Activated naive CD4-positive, alpha-beta T cell treated with Interleukin-2 at 50 U/mL for 16 hours (primary cell): ENCODE measurements around the gene TNRC6B.
"Not testable (repeated sequence)": the region's sequence is repeated elsewhere in the genome, so short reads cannot be mapped to it uniquely, and the experiment has no call there.

ENCODE experiments used
- DNase-seq: peaks from one replicate; pipeline ENCODE4 v3.0.0-alpha.2; 2020

Gene TNRC6B

DNA sequence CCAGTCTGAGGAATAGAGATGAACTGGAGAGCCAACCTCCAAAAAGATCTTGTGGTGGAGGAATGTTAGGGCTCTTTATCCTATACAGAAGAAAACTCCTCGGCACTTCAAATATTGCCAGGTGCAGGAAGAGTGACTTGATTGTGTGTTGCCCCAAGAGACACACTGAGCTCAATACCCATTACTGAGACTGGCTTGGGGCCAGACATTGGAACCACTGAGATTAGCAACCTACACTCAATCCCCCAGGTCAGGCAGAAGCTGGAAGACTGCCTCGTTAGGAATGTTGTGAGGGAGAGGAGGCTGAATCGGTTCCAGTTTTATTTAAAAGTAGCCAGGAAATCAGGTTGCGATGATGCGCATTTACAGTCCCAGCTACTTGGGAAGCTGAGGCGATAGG lies 190.3 kb downstream of the TNRC6B start:
- no peak for DNase-seq

DNA sequence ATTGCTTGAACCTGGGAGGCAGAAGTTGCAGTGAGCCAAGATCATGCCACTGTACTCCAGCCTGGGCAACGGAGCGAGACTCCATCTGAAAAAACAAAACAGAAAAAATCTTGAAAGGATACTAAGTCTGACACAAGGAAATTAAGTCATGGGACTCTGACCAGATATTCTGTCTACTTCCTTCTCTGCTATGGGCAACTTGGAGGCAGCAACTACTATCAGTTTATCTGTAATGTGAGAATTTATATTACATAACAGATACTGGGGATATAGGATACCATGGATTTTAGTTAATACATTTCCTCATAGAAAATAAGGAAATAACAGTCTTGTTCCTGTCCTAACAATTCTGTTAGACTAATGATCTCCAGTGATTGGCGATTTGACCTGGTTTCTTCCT lies 191.1 kb downstream of the TNRC6B start:
- DNase-seq: no peak

DNA sequence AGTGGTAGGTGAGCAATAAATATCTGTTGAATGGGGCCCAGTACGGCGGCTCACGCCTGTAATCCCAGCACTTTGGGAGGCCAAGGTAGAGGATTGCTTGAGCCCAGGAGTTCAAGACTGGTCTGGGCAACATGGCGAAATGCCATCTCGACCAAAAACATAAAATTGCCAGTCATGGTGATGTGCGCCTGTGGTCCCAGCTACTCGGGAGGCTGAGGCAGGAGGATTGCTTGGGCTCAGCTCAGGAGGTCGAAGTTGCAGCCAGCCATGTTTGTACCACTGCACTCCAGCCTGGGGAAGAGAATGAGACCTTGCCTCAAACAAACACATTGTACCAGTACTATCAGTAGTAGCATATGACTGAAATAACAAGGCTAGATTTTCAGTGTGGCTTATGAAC lies 196.8 kb downstream of the TNRC6B start:
- no peak for DNase-seq

DNA sequence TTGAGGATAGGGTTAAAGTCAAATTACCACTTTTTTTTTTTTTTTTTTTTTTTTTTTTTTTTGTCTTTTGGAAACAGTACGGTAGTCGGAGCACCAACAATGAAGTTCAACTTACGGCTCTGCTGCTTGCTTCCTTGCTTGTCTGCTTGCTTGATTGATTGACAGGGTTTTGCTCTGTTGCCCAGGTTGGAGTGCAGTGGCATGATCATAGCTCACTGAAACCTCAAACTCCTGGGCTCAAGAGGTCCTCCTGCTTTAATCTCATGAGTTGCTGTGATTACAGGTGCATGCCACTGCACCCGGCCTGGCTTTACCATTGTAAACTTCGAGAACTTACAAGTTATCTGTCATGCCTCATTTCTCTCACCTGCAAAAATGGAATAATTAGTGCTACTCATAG lies 198.4 kb downstream of the TNRC6B start:
- DNase-seq: no peak

DNA sequence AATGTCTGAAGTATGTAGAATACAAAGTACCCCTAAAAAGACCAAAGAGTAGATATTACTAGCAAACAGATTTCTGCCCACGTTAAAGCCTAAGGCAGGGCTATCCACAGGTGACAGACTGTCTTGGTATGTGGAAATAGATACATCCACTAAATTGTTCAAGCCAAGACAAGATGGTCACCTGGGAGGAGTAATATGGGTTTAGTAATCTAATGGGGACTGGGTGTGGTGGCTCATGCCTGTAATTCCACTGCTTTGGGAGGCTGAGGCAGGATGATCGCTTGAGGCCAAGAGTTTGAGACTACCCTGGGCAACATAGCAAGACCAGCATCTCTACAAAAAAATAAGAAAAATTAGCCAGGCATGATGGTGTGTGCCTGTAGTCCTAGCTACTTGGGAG lies 200.2 kb downstream of the TNRC6B start:
- DNase-seq: no peak

DNA sequence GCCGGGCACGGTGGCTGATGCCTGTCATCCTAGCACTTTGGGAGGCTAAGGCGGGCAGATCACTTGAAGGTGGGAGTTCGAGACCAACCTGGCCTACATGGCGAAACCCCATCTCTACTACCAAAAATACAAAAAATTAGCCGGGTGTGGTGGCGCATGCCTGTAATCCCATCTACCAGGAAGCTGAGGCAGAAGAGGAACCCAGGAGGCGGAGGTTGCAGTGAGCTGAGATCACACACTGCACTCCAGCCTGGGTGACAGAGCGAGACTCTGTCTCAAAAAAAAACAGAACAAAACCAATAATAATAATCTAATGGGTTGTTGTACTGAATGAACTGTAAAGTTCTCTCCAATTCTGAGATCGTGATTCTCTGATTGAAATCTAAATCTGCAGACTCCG lies 200.7 kb downstream of the TNRC6B start:
- not testable (repeated sequence) for DNase-seq

DNA sequence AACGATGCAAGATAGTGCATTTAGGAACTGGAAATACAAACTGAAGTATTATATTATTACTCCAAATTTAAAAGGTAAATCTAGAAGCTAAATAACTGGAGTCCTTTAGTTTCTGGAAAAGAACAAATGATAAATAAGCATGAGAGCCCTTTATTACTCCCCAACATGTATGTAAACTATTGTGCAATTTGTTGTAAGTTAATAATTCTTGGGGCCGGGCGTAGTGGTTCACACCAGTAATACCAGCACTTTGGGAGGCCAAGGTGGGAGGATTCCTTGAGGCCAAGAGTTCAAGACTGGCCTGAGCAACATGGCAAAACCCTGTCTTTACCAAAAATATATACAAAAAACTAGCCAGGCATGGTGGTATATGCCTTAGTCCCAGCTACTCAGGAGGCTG lies 203.7 kb downstream of the TNRC6B start:
- DNase-seq: no peak

DNA sequence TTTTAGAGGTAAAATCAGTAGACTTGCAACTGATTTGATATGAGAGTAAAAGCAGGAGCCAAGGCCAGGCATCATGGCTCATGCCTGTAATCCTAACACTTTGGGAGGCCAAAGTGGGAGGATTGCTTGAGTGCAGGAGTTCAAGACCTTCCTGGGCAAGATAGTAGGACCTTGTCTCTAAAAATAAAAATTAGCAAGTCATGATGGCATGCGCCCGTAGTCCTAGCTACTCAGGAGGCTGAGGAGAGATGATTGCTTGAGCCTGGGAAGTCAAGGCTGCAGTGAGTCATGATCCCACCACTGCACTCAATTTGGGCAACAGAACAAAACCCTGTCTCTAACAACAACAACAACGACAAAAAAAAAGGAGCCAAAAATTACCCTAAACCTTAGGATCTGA lies 206.2 kb downstream of the TNRC6B start:
- no peak for DNase-seq

DNA sequence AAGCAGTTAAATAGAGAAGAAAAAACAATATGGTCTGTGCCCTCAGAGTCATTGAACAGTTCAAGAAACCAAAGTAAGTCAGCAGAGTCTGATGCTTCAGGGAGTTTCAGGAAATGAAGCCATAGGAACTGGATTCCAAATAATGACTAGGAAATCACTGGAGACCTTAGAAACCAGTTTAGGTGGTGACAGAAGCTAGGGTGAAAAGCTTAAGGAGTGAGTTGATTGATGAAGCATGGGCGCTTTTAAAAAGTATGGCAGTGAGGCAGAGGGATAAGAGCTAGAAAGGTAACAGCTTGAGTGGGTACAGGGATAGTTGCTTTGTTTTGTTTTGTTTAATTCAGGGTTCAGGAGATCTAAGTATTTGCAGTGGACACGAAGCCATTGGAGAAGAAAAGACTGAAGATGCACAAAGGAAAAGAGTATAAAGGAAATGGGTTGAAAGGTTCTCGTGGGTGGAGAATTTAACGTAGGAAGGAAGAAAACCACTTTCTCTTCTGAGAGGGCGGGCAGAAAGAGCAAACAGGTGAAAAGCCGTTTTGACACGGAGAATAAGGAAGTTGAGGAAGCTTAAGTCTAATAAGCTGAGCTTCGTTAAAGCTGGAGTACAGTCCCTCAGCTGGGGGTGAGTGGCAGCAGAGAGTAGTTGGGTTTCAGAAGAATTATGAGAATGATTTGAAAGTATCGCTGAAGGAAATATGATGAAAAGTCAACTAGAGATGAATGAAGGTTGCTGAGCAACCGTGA lies 207.5 kb downstream of the TNRC6B start:
- DNase-seq: peak; percentile 16
